D341Med (cell line): ENCODE measurements around the gene SOAT2.
A peak's percentile ranks its signal among the peaks of the same experiment; 100 is the strongest.

Experiments
- DNase-seq: peaks from one replicate; pipeline ENCODE4 v3.0.0; 2012; ENCODE audit warnings: low spot score

Gene SOAT2

GRCh38 chr12:53102883-53103807 lies at the start of gene SOAT2:
Gene SOAT2, plus strand, starts transcription at chr12:53103486. Its CDS starts 92 bp downstream, at chr12:53103578.
- DNase-seq, result no peak

- DNase-seq, result peak; percentile 97
These were observed 49.0 kb upstream of the SOAT2 start for GRCh38 chr12:53054112-53054878.

GRCh38 chr12:53055471-53056266 lies 47.6 kb upstream of the SOAT2 start:
- DNase-seq, result no peak

GRCh38 chr12:53056296-53056695 lies 47.0 kb upstream of the SOAT2 start:
- DNase-seq, result no peak

DNA sequence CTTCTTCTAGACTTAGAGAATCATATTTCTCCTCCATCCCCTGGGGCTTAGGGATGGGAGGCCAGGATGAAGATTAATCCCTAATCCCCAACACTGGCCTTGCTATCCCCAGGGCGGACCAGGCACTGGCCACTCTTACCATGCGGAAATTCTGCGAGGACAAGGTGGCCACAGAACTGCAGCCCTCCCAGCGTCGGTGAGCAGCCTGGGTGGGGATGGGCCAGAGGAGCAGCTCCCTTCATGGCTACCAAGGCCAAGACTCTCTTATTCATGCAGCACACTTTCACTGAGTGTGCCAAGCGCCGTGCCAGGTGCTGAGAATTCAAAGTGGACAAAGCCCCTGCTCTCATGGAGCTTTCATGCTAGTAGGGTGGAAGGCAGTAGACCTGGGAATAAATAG lies 46.4 kb upstream of the SOAT2 start:
- no peak for DNase-seq

- DNase-seq, result no peak
These were observed 45.3 kb upstream of the SOAT2 start for GRCh38 chr12:53057816-53058500.

DNA sequence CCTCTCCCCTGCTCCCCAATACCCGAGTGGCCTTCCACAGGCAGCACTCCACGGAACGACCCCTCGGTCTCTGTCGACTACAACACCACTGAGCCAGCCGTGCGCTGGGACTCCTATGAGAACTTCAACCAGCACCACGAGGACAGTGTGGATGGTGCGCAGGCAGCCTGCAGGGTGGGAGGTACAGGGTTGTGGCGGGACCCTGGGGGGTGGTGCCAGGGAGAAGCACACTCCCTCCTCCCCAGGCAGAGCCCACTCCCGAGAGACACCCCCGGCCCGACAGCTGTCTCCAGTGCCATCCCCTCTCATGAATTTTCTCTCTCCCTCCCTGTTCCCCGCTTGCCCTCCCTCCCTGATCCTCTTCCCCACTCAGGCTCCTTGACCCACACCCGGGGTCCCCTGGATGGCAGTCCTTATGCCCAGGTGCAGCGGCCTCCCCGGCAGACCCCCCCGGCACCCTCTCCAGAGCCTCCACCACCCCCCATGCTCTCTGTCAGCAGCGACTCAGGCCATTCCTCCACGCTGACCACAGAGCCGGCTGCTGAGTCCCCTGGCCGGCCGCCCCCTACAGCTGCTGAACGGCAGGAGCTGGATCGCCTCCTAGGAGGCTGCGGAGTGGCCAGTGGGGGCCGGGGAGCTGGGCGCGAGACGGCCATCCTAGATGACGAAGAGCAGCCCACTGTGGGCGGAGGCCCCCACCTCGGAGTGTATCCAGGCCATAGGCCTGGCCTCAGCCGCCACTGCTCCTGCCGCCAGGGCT lies 44.4 kb upstream of the SOAT2 start:
- no peak for DNase-seq

- peak; percentile 22 for DNase-seq
These were observed 43.7 kb upstream of the SOAT2 start for GRCh38 chr12:53059434-53060063.

DNA sequence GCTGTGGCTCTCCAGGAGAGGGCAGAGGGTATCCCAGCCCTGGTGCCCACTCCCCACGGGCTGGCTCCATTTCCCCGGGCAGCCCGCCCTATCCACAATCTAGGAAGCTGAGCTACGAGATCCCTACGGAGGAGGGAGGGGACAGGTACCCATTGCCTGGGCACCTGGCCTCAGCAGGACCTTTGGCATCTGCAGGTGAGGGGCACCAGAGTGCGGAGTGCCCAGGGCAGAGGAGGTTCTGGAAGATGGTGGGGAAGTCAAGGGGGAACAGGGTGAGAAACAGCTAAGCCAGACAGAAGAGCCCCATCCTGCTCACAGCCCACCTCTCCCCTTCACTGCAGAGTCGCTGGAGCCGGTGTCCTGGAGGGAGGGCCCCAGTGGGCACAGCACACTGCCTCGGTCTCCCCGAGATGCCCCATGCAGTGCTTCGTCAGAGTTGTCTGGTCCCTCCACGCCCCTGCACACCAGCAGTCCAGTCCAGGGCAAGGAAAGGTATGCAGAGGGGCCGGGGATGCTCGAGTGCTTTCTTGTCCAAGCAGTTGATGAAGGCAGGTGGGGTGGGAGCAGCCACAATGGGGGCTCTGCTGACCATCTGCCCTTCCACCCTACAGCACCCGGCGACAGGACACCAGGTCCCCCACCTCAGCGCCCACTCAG lies 43.1 kb upstream of the SOAT2 start:
- DNase-seq, result no peak

DNA sequence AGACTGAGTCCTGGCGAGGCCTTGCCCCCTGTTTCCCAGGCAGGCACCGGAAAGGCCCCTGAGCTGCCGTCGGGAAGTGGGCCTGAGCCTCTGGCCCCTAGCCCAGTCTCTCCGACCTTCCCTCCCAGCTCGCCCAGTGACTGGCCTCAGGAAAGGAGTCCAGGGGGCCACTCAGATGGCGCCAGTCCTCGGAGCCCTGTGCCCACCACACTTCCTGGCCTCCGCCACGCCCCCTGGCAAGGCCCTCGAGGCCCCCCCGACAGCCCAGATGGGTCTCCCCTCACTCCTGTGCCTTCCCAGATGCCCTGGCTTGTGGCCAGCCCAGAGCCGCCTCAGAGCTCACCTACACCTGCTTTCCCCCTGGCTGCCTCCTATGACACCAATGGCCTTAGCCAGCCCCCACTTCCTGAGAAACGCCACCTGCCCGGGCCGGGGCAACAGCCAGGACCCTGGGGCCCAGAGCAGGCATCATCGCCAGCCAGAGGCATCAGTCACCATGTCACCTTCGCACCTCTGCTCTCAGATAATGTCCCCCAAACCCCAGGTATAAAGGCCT lies 42.5 kb upstream of the SOAT2 start:
- no peak for DNase-seq

DNA sequence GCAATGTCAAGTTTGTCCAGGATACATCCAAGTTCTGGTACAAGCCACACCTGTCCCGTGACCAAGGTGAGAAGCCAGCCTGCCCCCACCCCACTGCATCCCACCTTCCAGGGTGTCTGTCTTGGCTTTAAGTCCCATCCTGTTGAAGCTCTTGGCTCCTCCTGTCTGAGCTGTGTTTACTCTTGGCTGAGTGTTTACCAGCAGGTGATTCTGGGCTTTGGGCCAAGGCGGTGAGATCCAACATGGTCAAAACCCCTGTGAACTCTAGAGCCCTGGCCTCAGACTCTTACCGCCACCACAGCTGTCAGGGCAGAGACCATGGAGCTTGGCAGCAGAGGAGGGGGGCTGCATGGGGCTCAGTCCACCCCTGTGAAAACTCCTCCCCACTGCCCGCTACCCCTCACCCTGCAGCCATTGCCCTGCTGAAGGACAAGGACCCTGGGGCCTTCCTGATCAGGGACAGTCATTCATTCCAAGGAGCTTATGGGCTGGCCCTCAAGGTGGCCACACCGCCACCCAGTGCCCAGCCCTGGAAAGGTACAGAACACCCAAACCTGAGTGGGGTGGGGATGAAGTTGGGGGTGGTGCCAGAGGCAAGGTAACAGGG lies 41.8 kb upstream of the SOAT2 start:
- no peak for DNase-seq

DNA sequence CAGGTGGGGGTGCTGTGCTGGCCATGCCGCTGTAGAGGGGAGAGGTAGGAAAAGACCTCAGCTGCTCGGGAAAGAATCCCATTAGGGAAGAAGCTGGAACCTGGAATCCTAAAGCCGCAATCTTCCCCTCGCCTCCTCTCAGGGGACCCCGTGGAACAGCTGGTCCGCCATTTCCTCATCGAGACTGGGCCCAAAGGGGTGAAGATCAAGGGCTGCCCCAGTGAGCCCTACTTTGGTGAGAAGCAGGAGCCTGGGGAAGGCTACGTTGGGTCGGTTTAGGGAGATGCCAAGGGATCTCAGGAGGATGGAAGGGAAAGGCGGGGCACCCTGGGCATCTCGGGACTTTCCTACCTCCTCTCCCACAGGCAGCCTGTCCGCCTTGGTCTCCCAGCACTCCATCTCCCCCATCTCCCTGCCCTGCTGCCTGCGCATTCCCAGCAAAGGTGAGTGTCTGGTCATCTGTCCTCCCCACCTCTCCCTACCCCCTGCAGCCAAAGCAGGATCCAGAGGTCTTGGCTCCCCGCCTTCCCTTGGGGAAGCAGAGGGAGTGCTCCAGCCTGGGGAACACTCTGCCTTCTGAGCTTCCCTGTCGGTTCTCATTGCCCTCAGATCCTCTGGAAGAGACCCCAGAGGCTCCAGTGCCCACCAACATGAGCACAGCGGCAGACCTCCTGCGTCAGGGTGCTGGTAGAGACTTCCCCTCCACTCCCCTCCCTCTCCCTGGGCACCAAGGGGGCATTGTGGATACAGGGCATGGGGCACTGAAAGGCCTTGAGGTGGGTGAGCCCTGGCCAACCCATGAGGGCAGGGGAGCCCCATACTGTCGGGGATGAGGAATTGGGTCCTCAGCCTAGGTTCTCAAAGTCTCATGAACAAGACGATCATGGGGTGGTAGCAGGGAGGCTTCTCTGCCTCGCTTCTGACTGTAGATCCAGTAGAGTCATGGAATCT lies 41.0 kb upstream of the SOAT2 start:
- no peak for DNase-seq

DNA sequence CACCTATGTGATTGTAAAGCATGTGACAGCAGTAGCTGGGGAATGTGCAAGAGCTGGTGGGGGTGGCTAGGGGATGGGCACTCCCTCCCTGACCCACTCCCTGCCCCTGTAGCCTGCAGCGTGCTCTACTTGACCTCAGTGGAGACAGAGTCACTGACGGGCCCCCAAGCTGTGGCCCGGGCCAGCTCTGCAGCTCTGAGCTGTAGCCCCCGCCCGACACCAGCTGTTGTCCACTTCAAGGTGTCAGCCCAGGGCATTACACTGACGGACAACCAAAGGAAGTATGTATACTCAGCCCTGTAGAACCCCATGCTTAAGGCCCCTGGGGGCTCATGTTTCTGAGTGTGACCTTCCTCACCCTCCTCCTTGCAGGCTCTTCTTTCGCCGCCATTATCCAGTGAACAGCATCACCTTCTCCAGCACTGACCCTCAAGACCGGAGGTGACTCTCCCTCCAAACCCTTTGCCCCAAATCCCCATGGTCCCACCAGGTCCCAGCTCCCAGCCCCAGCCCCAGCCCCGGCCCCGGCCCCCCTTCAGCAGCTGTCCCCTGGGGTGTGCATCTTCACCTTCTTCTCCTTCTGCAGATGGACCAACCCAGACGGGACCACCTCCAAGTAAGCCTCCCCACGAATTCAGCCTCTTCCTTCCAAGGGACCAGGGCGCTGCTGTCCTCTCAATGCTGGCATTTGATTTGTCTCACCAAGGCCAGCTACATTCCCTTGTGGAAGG lies 40.1 kb upstream of the SOAT2 start:
- DNase-seq, result no peak

DNA sequence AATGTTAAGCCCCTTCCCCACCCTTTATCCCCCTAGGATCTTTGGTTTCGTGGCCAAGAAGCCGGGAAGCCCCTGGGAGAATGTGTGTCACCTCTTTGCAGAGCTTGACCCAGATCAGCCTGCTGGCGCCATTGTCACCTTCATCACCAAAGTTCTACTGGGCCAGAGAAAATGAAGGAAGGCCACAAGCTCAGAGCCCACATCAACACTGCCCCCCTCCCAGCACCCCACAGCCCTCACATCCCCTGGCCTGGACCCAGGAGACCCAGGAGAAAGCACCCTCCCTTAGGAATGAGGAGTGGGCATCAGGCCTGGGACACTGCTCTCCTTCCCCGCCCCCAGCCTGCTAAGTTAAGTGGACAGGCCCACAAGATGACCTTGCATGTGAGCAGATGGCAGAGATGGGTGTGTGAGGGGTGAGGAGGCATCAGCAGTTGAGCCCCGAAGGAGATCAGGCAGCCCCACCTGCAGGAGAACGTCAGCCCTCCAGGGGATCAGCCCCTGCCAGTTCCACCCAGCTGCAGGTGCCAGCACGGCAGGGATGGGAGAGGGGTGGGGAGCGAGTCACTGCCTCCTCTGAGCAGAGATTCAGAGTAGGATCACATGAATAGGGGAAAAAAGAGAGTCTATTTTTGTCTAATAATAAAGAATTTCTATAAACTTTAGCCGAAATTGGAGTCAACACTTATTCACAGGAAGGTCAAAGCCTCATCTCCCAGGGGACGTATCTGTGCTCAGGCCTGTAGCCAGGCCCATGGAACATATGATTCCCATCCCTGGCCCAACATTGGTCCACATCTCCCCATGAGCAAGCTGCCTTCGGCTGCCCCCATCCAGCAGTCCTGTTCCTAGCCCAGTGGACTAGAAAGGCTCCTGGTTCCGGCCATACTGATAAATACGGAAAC lies 39.3 kb upstream of the SOAT2 start:
- DNase-seq, result no peak

DNA sequence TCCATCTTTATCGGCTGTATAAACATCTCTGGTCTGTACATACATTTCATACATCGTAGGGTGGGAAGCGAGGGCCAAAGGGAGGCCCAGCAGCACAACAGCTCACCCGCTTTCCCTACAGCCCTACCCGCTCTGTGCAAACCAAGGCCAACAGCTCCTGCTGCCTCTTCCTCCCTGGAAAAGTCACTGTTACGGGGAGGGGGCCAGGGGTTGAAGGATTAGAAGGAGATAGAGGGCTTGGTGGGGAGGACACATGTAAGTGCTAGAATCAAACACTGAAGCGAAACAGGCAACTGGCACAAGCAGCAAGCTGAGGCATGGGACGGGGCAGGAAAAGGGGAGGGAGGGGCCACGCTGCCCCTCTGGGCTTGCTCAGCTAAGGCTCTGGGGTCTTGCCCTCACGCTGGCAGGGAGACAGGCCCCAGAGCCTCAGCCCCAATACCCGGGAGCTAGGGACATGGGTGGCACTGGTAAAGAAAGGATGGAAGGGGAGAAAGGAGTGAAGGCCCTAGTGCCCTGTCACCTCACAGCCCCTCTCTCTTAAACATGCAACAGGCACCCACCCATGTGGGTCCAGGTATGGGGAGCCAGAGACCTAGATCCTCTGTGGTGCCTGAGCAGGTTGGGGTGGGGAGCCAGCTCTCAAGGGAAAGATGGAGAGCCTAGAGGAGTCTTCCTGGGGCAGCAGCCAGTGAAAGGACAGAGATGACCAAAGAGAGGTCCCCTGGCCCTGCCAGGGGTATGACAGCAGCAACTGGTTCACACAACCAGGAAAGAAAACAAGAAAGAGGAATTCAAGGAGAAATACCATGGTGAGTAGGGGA lies 38.5 kb upstream of the SOAT2 start:
- DNase-seq, result no peak
